ENCODE results near the gene RABGAP1. TPM values are rescaled to one million over a fixed set of nuclear protein-coding genes. Genes with fewer than 3 reads are reported as not detected.

RABGAP1 gene
- total and polyA plus RNA-seq, 3 donors from 2014 or later, result 53.0 to 113 (median 94.0) TPM

DNA sequence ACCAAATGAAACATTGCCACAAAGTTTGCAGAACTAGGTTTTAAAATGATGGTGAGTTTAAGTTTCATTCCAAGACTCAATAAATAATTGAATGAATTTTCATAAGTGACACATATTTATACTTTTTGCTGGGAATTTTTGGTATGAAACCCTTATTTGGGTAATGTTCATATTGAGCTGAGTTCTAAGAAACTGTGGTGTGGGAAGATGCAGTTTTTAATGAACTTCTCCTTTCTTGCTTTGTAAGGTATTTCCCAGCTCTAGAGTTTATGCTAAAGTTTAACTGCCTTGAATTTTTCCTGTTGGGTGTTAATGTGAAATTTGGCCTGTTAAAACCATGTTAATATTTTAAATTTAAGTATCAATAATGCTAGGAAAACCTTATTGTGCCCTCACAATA, 15.1 kb downstream of the RABGAP1 start:
- DNase-seq, result no peak
- Histone ChIP-seq H3K4me1 (peaks cover 20% of the 10 kb centered on the region), H3K27me3 (no peaks in the 10 kb centered on the region), H3K27ac (no peak overlapping the region), H3K9me3 (no peaks in the 10 kb centered on the region), H3K36me3 (ENCODE audit: low read depth, missing control alignments) (no peaks in the 10 kb centered on the region), H3K4me3 (no peak overlapping the region)
- intact Hi-C loops (cut with DNase I; ENCODE audit: low total_unique reads), result no loop called here
- no peak for TF ChIP-seq POLR2A (IDR thresholded peaks at IDR 0.05)
- TF ChIP-seq, protein P1, sequence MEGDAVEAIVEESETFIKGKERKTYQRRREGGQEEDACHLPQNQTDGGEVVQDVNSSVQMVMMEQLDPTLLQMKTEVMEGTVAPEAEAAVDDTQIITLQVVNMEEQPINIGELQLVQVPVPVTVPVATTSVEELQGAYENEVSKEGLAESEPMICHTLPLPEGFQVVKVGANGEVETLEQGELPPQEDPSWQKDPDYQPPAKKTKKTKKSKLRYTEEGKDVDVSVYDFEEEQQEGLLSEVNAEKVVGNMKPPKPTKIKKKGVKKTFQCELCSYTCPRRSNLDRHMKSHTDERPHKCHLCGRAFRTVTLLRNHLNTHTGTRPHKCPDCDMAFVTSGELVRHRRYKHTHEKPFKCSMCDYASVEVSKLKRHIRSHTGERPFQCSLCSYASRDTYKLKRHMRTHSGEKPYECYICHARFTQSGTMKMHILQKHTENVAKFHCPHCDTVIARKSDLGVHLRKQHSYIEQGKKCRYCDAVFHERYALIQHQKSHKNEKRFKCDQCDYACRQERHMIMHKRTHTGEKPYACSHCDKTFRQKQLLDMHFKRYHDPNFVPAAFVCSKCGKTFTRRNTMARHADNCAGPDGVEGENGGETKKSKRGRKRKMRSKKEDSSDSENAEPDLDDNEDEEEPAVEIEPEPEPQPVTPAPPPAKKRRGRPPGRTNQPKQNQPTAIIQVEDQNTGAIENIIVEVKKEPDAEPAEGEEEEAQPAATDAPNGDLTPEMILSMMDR (IDR thresholded peaks at IDR 0.05), result no peak

DNA sequence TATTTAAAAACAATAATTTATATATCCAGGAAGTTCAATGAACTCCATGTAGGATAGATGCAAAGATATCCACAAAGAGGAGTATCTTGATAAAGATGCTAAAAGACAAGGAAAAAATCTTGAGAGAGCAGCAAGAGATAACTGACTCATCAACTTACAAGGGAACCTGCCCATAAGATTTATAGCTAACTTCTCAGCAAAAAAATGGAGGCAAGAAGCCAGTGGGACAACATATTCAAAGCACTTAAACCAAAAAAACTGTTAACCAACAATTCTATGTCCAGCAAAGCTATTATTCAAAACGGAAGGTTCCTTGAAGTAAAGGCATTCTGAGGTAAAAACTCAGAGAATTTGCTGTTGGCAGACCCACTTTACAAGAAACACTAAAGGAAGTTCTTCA, 20.3 kb downstream of the RABGAP1 start:
- Histone ChIP-seq H3K36me3 (ENCODE audit: low read depth, missing control alignments) (no peaks in the 10 kb centered on the region), H3K9me3 (no peaks in the 10 kb centered on the region), H3K27me3 (no peaks in the 10 kb centered on the region), H3K4me3 (no peak overlapping the region), H3K4me1 (no peaks in the 10 kb centered on the region), H3K27ac (no peak overlapping the region)
- TF ChIP-seq, protein P1 (IDR thresholded peaks at IDR 0.05), result no peak
- TF ChIP-seq POLR2A (IDR thresholded peaks at IDR 0.05), result no peak
- 95 to 97% methylated on average over 1 of the region's 1 CpG for WGBS, 2 donors
- intact Hi-C loops (cut with DNase I; ENCODE audit: low total_unique reads), result no loop called here
- no peak for DNase-seq

DNA sequence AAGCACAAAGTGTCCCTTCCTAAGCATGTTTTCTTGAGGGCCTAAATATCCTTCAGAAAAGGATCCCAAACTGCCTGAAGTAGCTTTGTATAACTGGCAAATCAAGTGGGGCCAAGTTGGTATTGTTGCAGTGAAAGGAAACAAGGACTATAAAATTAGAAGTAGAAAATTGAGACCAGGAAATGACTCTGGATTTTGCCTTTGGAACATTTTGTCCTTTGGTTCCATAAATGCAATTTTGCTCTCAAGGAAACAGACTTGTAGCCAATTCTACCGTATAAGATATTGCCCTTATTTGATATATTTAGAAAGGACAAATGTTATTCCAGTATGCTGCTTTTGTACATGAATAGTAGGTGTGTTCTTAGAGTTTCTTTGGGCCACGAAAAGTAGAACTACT, 34.4 kb downstream of the RABGAP1 start:
- DNase-seq, result no peak
- H3K27me3 ChIP-seq, result no peaks in the 10 kb centered on the region
- TF ChIP-seq, protein P1 (IDR thresholded peaks at IDR 0.05), result no peak
- no peak for TF ChIP-seq POLR2A (IDR thresholded peaks at IDR 0.05)
- peak overlapping the region; percentile 21 to 58 for H3K27ac ChIP-seq
- 31 to 41% methylated on average over 2 of the region's 2 CpGs for WGBS, 2 donors
- no peaks in the 10 kb centered on the region for H3K36me3 ChIP-seq (ENCODE audit: low read depth, missing control alignments)
- intact Hi-C loops (cut with DNase I; ENCODE audit: low total_unique reads), result no loop called here
- H3K4me3 ChIP-seq, result no peak overlapping the region
- H3K4me1 ChIP-seq, result peaks cover 4% of the 10 kb centered on the region
- H3K9me3 ChIP-seq, result no peaks in the 10 kb centered on the region

DNA sequence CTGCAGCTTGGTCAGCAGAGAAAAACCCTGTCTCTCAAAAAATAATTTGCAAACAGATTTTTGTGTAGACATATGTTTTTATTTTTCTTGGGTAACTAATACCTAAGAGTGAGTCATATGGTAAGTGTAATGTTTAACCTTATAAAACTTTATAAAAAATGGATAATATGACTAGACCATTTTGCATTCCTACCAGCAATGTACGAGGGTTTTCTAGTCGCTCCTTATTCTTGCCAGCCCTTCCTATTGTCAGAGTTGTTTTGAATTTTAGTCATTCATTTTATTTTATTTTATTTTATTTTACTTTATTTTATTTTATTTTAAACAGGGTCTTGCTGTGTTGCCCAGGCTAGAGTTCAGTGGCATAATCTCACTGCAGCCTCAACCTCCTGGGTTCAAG, 37.8 kb downstream of the RABGAP1 start:
- 68 to 70% methylated on average over 2 of the region's 2 CpGs for WGBS, 2 donors
- intact Hi-C loops (cut with DNase I; ENCODE audit: low total_unique reads), result no loop called here
- H3K9me3 ChIP-seq, result no peaks in the 10 kb centered on the region
- H3K36me3 ChIP-seq (ENCODE audit: low read depth, missing control alignments), result no peaks in the 10 kb centered on the region
- H3K27ac ChIP-seq, result no peak overlapping the region
- TF ChIP-seq, protein P1 (IDR thresholded peaks at IDR 0.05), result no peak
- TF ChIP-seq POLR2A (IDR thresholded peaks at IDR 0.05), result no peak
- H3K4me1 ChIP-seq, result peaks cover 4% of the 10 kb centered on the region
- H3K4me3 ChIP-seq, result no peak overlapping the region
- DNase-seq, result no peak
- no peaks in the 10 kb centered on the region for H3K27me3 ChIP-seq

DNA sequence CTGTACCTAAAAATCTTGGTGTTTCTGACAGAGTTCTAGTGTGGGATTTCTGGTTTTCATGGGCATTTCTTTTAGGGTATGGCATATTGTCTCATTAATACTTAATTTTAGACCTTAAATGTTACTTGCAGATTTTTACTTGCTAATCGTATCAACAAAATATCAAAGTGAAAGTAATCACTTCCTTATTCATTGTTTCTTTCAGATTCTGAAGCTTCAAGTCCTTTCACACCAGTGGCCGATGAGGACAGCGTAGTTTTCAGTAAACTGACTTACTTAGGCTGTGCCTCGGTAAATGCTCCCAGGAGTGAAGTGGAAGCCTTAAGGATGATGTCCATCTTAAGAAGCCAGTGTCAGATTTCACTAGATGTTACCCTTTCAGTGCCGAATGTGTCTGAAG, 45.2 kb downstream of the RABGAP1 start:
- H3K27me3 ChIP-seq, result no peaks in the 10 kb centered on the region
- DNase-seq, result no peak
- no peaks in the 10 kb centered on the region for H3K36me3 ChIP-seq (ENCODE audit: low read depth, missing control alignments)
- H3K4me1 ChIP-seq, result no peaks in the 10 kb centered on the region
- no peaks in the 10 kb centered on the region for H3K9me3 ChIP-seq
- intact Hi-C loops (cut with DNase I; ENCODE audit: low total_unique reads), result no loop called here
- no peak overlapping the region for H3K4me3 ChIP-seq
- no peak overlapping the region for H3K27ac ChIP-seq
- TF ChIP-seq POLR2A (IDR thresholded peaks at IDR 0.05), result no peak
- TF ChIP-seq, protein P1 (IDR thresholded peaks at IDR 0.05), result no peak
- 73 to 81% methylated on average over 5 of the region's 5 CpGs for WGBS, 2 donors

All from testis (tissue), 3 donors.